ENCODE measurements around the gene DHCR24. TPM values are rescaled to one million over a fixed set of nuclear protein-coding genes. Genes with fewer than 3 reads are reported as not detected.
A peak's percentile ranks its signal among the peaks of the same experiment; 100 is the strongest.

DHCR24 gene
- total and polyA plus RNA-seq, 2 of the 13 experiments (the other 11 are each of a cell fraction or from before 2014, with no cell fraction given): 374 to 448 TPM

DNA sequence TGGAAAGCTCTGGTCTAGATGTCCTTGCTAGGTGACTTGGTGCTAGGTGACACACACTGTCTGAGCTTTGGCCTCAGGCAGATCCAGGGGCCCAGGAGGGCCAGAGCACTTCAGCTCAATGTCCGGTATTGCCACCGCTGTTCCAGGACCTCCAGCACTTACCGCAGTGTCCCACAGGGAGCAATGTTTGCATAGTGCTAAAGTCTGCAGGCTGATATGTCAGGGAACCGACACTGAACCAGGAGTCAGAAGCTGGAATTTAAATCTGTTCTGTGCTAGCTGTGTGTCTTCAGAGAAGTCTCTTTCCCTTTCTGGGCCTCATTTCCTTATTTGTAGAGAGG, 19.3 kb downstream of the DHCR24 start (continued):
- TF ChIP-seq, protein P1, sequence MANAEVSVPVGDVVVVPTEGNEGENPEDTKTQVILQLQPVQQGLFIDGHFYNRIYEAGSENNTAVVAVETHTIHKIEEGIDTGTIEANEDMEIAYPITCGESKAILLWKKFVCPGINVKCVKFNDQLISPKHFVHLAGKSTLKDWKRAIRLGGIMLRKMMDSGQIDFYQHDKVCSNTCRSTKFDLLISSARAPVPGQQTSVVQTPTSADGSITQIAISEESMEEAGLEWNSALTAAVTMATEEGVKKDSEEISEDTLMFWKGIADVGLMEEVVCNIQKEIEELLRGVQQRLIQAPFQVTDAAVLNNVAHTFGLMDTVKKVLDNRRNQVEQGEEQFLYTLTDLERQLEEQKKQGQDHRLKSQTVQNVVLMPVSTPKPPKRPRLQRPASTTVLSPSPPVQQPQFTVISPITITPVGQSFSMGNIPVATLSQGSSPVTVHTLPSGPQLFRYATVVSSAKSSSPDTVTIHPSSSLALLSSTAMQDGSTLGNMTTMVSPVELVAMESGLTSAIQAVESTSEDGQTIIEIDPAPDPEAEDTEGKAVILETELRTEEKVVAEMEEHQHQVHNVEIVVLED (CRISPR knock-in tag; IDR thresholded peaks at IDR 0.05; ENCODE audit: borderline replicate concordance): 0 out of 2 replicates have a peak, but pooled peaks have one; percentile 31
- TF ChIP-seq ZNF260 (CRISPR knock-in tag; IDR thresholded peaks at IDR 0.05; ENCODE audit: borderline replicate concordance, low read depth) (no peak), ZNF333 (CRISPR knock-in tag; IDR thresholded peaks at IDR 0.05; ENCODE audit: borderline replicate concordance) (no peak), MEF2D (CRISPR knock-in tag; IDR thresholded peaks at IDR 0.05) (0 out of 2 replicates have a peak, but pooled peaks have one; percentile 44), SOX6 (IDR thresholded peaks at IDR 0.05) (no peak), SOX6 (CRISPR knock-in tag; IDR thresholded peaks at IDR 0.05) (peak; percentile 81), NONO (IDR thresholded peaks at IDR 0.05) (no peak), NONO (CRISPR knock-in tag; conservative IDR thresholded peaks at IDR 0.05) (peak; percentile 60; the same call in 1 of the 2 replicates), PAWR (CRISPR knock-in tag; IDR thresholded peaks at IDR 0.05; ENCODE audit: borderline replicate concordance) (no peak), ZFP90 (CRISPR knock-in tag; IDR thresholded peaks at IDR 0.05; ENCODE audit: borderline replicate concordance) (no peak; the same call in 1 of the 2 replicates), DNMT1 (CRISPR knock-in tag; IDR thresholded peaks at IDR 0.05) (no peak), TGIF2 (CRISPR knock-in tag; IDR thresholded peaks at IDR 0.05) (no peak; the same call in 1 of the 2 replicates), DNMT3B (CRISPR knock-in tag; conservative IDR thresholded peaks at IDR 0.05) (no peak), BCL6 (CRISPR knock-in tag; IDR thresholded peaks at IDR 0.05) (peak; percentile 77), NFE2 (CRISPR knock-in tag; IDR thresholded peaks at IDR 0.05) (no peak), EP300 (IDR thresholded peaks at IDR 0.05; ENCODE audit: low read depth in 2 of 2, low read length in 2 of 2) (peak; percentile 65 to 86; a peak in 3 of 4 replicates), EP300 (CRISPR knock-in tag; IDR thresholded peaks at IDR 0.05; ENCODE audit: borderline replicate concordance) (peak; percentile 77), CEBPG (CRISPR knock-in tag; IDR thresholded peaks at IDR 0.05) (peak; percentile 80)
- TF ChIP-seq, protein P2, sequence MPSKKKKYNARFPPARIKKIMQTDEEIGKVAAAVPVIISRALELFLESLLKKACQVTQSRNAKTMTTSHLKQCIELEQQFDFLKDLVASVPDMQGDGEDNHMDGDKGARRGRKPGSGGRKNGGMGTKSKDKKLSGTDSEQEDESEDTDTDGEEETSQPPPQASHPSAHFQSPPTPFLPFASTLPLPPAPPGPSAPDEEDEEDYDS (CRISPR knock-in tag; IDR thresholded peaks at IDR 0.05): peak; percentile 52; the same call in 1 of the 2 replicates
- TF ChIP-seq, protein P3, sequence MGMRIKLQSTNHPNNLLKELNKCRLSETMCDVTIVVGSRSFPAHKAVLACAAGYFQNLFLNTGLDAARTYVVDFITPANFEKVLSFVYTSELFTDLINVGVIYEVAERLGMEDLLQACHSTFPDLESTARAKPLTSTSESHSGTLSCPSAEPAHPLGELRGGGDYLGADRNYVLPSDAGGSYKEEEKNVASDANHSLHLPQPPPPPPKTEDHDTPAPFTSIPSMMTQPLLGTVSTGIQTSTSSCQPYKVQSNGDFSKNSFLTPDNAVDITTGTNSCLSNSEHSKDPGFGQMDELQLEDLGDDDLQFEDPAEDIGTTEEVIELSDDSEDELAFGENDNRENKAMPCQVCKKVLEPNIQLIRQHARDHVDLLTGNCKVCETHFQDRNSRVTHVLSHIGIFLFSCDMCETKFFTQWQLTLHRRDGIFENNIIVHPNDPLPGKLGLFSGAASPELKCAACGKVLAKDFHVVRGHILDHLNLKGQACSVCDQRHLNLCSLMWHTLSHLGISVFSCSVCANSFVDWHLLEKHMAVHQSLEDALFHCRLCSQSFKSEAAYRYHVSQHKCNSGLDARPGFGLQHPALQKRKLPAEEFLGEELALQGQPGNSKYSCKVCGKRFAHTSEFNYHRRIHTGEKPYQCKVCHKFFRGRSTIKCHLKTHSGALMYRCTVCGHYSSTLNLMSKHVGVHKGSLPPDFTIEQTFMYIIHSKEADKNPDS (CRISPR knock-in tag; IDR thresholded peaks at IDR 0.05): 0 out of 2 replicates have a peak, but pooled peaks have one; percentile 21
- TF ChIP-seq, protein P4, sequence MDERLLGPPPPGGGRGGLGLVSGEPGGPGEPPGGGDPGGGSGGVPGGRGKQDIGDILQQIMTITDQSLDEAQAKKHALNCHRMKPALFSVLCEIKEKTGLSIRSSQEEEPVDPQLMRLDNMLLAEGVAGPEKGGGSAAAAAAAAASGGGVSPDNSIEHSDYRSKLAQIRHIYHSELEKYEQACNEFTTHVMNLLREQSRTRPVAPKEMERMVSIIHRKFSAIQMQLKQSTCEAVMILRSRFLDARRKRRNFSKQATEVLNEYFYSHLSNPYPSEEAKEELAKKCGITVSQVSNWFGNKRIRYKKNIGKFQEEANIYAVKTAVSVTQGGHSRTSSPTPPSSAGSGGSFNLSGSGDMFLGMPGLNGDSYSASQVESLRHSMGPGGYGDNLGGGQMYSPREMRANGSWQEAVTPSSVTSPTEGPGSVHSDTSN (CRISPR knock-in tag; IDR thresholded peaks at IDR 0.05): no peak
- TF ChIP-seq, protein P5, sequence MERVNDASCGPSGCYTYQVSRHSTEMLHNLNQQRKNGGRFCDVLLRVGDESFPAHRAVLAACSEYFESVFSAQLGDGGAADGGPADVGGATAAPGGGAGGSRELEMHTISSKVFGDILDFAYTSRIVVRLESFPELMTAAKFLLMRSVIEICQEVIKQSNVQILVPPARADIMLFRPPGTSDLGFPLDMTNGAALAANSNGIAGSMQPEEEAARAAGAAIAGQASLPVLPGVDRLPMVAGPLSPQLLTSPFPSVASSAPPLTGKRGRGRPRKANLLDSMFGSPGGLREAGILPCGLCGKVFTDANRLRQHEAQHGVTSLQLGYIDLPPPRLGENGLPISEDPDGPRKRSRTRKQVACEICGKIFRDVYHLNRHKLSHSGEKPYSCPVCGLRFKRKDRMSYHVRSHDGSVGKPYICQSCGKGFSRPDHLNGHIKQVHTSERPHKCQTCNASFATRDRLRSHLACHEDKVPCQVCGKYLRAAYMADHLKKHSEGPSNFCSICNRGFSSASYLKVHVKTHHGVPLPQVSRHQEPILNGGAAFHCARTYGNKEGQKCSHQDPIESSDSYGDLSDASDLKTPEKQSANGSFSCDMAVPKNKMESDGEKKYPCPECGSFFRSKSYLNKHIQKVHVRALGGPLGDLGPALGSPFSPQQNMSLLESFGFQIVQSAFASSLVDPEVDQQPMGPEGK (CRISPR knock-in tag; IDR thresholded peaks at IDR 0.05): peak; percentile 69; the same call in 1 of the 2 replicates
- TF ChIP-seq, protein P6, sequence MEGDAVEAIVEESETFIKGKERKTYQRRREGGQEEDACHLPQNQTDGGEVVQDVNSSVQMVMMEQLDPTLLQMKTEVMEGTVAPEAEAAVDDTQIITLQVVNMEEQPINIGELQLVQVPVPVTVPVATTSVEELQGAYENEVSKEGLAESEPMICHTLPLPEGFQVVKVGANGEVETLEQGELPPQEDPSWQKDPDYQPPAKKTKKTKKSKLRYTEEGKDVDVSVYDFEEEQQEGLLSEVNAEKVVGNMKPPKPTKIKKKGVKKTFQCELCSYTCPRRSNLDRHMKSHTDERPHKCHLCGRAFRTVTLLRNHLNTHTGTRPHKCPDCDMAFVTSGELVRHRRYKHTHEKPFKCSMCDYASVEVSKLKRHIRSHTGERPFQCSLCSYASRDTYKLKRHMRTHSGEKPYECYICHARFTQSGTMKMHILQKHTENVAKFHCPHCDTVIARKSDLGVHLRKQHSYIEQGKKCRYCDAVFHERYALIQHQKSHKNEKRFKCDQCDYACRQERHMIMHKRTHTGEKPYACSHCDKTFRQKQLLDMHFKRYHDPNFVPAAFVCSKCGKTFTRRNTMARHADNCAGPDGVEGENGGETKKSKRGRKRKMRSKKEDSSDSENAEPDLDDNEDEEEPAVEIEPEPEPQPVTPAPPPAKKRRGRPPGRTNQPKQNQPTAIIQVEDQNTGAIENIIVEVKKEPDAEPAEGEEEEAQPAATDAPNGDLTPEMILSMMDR (CRISPR knock-in tag; IDR thresholded peaks at IDR 0.05): peak; percentile 62

All from HepG2 (cell line).